Activated naive CD8-positive, alpha-beta T cell (primary cell): Measurements from ENCODE around the gene CNTROB.

Experiments used
- H3K27ac Mint-ChIP-seq: one replicate; pipeline ENCODE4 v1.8.0; 2021; ENCODE audit warnings: mixed read lengths
- H3K27me3 Mint-ChIP-seq: one replicate; pipeline ENCODE4 v1.8.0; 2021; ENCODE audit warnings: mixed read lengths
- H3K36me3 Mint-ChIP-seq: one replicate; pipeline ENCODE4 v1.8.0; 2021; ENCODE audit warnings: mixed read lengths
- H3K4me1 Mint-ChIP-seq: one replicate; pipeline ENCODE4 v1.8.0; 2021; ENCODE audit warnings: low read depth, mixed read lengths
- H3K4me3 Mint-ChIP-seq: one replicate; pipeline ENCODE4 v1.8.0; 2021; ENCODE audit warnings: mild to moderate bottlenecking, mixed read lengths
- H3K9me3 Mint-ChIP-seq: one replicate; pipeline ENCODE4 v1.8.0; 2021; ENCODE audit warnings: low read depth, mixed read lengths

The CNTROB gene, protein sequence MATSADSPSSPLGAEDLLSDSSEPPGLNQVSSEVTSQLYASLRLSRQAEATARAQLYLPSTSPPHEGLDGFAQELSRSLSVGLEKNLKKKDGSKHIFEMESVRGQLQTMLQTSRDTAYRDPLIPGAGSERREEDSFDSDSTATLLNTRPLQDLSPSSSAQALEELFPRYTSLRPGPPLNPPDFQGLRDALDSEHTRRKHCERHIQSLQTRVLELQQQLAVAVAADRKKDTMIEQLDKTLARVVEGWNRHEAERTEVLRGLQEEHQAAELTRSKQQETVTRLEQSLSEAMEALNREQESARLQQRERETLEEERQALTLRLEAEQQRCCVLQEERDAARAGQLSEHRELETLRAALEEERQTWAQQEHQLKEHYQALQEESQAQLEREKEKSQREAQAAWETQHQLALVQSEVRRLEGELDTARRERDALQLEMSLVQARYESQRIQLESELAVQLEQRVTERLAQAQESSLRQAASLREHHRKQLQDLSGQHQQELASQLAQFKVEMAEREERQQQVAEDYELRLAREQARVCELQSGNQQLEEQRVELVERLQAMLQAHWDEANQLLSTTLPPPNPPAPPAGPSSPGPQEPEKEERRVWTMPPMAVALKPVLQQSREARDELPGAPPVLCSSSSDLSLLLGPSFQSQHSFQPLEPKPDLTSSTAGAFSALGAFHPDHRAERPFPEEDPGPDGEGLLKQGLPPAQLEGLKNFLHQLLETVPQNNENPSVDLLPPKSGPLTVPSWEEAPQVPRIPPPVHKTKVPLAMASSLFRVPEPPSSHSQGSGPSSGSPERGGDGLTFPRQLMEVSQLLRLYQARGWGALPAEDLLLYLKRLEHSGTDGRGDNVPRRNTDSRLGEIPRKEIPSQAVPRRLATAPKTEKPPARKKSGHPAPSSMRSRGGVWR

DNA sequence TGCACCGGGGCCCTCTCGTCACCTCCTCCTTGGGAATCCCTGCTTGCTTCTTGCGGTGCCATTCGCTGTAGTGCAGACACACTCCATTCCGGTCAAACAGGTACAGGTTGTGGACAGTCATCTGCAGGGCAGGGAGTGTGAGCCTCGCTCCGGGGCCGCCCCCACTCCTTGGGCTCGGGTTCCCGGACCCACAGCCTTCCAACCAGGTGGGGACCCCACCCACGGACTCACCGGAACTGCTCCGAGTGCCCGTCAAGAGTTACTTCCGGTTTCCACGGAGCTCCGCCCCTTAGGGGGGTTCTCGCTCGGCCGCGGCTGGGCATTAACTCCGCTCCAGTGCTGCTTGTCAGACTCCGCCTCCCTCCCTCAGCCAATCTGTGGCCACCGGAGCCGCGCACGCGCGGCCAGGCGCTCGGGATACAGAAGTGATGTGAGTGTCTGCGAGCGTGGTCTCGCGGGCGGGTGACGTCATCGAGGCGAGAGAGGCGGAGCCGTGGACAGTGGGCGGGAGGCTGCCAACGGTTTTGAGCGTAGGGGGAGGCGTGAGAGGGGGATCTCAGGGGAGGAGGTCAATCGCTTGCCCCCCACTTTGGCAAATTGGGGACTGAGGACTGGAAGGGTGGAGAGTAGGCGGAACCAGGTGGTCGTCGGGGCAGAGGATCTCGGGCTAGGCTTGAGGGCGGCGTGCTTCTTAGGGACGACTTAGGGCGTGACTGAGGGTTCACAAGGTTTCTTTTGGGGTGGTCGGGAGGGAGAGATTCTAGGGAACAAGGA, at the start of gene CNTROB, which contains the start of gene TRAPPC1:
TSS of gene CNTROB (plus strand) at position 498 of the 774 bp plus-strand sequence. CDS start 874 bp downstream, outside the sequence.
TSS of gene TRAPPC1 (minus strand) at position 238 of the 774 bp plus-strand sequence. CDS start at position 121, 117 bp downstream.
- Mint-ChIP-seq H3K4me1 (peaks cover 36% of the 10 kb centered on the region), H3K27ac (peak within 1 kb of the TSS; percentile 97), H3K27me3 (no peaks in the 10 kb centered on the region), H3K4me3 (peak within 1 kb of the TSS; percentile 98), H3K9me3 (no peaks in the 10 kb centered on the region), H3K36me3 (peaks cover 4% of the 10 kb centered on the region)

DNA sequence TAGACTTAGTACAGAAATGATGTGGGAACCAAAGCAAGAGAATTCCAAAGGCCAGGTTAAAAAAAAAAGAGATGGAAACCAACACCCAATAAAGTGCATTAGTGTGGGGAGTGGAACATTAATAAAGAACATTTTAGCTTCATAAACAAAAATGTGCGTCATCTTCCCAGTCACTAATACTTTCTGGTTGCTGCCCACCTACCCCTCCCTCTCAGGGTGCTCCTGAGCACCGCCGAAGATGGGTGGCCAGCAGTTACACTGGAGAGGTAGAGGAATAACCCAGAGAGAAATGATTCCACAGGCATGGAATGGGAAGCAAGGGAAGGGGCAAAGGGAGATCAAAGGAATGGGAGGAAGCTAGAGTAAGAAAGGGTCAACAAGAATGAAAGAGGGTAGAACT, 49.4 kb upstream of the CNTROB start:
- H3K27me3 Mint-ChIP-seq, result no peaks in the 10 kb centered on the region
- no peak overlapping the region for H3K4me3 Mint-ChIP-seq
- no peak overlapping the region for H3K27ac Mint-ChIP-seq
- H3K4me1 Mint-ChIP-seq, result peaks cover 8% of the 10 kb centered on the region
- no peaks in the 10 kb centered on the region for H3K9me3 Mint-ChIP-seq
- no peaks in the 10 kb centered on the region for H3K36me3 Mint-ChIP-seq

GRCh38 chr17:7883781-7884386, 48.1 kb upstream of the CNTROB start:
- Mint-ChIP-seq H3K4me1 (peaks cover 7% of the 10 kb centered on the region), H3K9me3 (no peaks in the 10 kb centered on the region), H3K27me3 (no peaks in the 10 kb centered on the region), H3K27ac (peak overlapping the region; percentile 85), H3K4me3 (peak overlapping the region; percentile 82), H3K36me3 (no peaks in the 10 kb centered on the region)

DNA sequence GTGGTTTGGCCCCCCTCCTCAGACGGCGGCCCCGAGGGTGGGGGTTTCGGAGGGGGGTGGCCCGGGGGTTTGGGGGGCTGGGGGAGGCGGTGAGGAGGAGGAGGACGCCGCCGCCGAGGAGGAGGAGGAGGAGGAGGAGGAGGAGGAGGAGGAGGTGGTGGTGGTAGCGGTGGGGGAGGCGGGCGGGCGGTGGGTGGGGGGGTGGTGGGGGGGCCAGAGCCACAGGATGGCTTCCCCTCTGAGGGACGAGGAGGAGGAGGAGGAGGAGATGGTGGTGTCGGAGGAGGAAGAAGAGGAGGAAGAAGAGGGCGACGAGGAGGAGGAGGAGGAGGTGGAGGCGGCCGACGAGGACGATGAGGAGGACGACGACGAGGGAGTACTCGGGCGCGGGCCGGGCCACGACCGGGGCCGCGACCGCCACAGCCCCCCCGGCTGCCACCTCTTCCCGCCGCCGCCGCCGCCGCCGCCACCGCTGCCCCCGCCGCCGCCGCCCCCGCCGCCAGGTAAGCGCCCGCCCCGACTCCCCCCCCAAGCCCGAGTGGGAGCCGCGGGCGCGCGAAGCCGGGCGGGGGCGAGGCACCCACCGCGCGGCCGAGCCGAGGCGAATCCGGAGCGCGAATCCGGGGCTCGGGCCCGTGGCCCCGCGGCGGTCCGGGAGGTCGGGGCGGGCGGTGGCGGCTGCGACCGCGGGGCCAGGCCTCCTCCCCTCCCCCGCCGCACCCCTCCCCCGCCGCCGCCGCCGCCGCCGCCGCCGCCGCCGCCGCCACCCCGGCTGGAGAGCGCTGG, 47.2 kb upstream of the CNTROB start:
- Mint-ChIP-seq H3K4me1 (peaks cover 7% of the 10 kb centered on the region), H3K27me3 (no peaks in the 10 kb centered on the region), H3K36me3 (no peaks in the 10 kb centered on the region), H3K4me3 (peak overlapping the region; percentile 65), H3K9me3 (no peaks in the 10 kb centered on the region), H3K27ac (peak overlapping the region; percentile 36)

GRCh38 chr17:7885367-7886226, 46.4 kb upstream of the CNTROB start:
- Mint-ChIP-seq H3K36me3 (no peaks in the 10 kb centered on the region), H3K27me3 (no peaks in the 10 kb centered on the region), H3K4me3 (no peak overlapping the region), H3K27ac (no peak overlapping the region), H3K4me1 (peaks cover 7% of the 10 kb centered on the region), H3K9me3 (no peaks in the 10 kb centered on the region)

GRCh38 chr17:7886227-7887037, 45.6 kb upstream of the CNTROB start:
- no peaks in the 10 kb centered on the region for H3K36me3 Mint-ChIP-seq

DNA sequence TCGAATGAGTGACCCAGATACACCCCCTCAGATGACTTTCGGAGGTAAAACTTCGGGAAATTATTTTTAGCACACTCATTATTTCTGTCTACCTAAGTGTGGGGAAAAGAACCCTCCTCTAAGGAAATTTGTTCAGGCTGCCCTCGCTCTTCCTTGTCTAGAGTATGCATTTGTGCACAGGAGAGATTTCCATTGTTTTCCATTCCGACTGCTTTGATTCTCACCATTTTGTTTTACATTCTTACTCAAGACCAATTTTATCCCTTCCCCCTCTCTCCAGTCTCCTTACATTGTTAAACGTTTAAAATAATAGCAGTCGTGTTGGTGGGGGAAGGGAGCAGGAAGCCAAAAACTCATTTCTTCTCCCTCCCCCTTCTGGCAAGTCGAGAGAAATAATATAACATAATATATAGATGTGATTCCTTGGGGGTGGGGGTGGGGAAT, 44.9 kb upstream of the CNTROB start:
- no peak overlapping the region for H3K27ac Mint-ChIP-seq
- H3K4me1 Mint-ChIP-seq, result peaks cover 12% of the 10 kb centered on the region
- no peak overlapping the region for H3K4me3 Mint-ChIP-seq
- peaks cover 1% of the 10 kb centered on the region for H3K36me3 Mint-ChIP-seq
- H3K9me3 Mint-ChIP-seq, result no peaks in the 10 kb centered on the region
- no peaks in the 10 kb centered on the region for H3K27me3 Mint-ChIP-seq

More at GRCh38 chr17:7886227-7887037, 45.6 kb upstream of the CNTROB start:
- peaks cover 9% of the 10 kb centered on the region for H3K4me1 Mint-ChIP-seq
- no peak overlapping the region for H3K27ac Mint-ChIP-seq
- H3K27me3 Mint-ChIP-seq, result no peaks in the 10 kb centered on the region
- H3K4me3 Mint-ChIP-seq, result no peak overlapping the region
- no peaks in the 10 kb centered on the region for H3K9me3 Mint-ChIP-seq

DNA sequence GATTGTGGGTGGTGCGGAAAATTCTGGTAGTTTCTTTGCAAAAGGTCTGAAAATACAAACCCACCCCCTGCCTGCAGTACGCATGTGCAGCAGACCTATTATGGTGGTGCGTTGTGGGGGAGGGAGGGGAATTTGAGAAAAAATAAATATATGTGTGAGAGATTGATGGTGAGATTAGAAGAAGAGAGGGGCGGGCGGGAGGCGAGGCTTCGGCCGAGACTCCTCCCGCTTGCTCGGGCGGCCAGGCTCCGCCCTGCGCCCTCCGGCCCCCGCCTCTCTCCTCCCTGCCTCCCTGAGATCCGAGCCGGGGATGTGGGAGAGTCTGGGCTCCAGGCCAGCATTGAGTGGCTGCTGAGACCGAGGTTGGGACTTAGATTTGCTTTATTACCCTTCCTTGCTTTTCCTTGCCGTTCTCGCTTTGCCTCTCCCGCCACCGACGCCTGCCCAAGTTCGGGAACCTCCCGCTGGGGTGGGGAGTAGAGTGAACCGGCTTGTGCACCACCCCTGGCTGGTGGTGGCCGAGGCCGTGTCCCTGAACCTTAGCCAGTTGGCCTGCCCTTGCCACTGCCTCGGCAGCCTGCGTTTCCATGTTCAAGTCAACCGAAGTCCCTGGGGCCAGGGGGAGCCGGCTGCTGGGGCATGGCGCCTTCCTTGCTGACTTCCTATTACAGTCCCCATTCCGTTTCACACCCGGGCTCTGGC, 44.4 kb upstream of the CNTROB start:
- no peak overlapping the region for H3K27ac Mint-ChIP-seq
- H3K27me3 Mint-ChIP-seq, result no peaks in the 10 kb centered on the region
- H3K9me3 Mint-ChIP-seq, result no peaks in the 10 kb centered on the region
- H3K4me1 Mint-ChIP-seq, result peaks cover 13% of the 10 kb centered on the region
- H3K4me3 Mint-ChIP-seq, result no peak overlapping the region
- peaks cover 2% of the 10 kb centered on the region for H3K36me3 Mint-ChIP-seq

DNA sequence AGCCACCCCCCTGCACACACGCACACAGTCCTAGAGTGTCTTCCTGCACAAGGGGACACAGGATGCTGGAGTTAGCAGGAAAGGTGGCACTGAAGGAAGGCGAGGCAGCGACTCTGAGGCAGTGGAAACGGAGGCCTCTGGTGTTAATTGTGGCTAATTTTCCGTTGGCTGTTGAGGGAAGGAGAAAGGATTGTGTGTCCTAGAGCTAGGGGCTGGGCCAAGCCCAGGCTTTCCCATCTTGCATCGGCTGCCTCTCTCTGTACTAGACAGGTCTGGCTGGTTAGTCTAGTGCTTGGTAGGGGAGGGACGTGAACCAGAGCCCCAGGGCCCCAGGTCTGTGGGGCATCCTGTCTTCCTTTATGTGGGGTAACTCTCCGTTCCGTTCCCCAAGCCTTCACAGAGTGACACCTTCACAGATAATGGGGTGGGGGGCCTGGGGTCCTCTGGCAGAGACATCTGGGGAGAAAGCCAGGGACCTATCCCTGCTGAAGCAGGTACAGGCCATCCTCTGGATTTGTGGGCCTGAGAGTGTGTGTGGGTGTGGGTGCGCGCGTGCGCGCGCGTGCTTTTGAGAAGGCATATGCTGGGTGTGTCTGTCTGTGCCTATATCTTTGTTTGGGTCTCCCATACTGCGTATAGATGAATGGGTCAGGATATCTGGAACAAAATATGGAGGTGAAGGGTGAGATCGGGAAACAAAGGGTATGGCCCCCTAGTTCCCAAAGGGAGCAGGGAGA, 43.7 kb upstream of the CNTROB start, which contains the start of gene CHD3:
TSS of gene CHD3 (plus strand) at position 606 of the 737 bp plus-strand sequence. CDS start 212 bp downstream, outside the sequence.
- no peaks in the 10 kb centered on the region for H3K9me3 Mint-ChIP-seq
- H3K4me3 Mint-ChIP-seq, result no peak within 1 kb of the TSS
- no peaks in the 10 kb centered on the region for H3K27me3 Mint-ChIP-seq
- H3K27ac Mint-ChIP-seq, result no peak within 1 kb of the TSS
- H3K4me1 Mint-ChIP-seq, result peaks cover 13% of the 10 kb centered on the region
- peaks cover 2% of the 10 kb centered on the region for H3K36me3 Mint-ChIP-seq

GRCh38 chr17:7889166-7889955, 42.6 kb upstream of the CNTROB start:
- Mint-ChIP-seq H3K4me1 (peaks cover 10% of the 10 kb centered on the region), H3K27ac (no peak overlapping the region), H3K4me3 (no peak overlapping the region), H3K27me3 (no peaks in the 10 kb centered on the region), H3K36me3 (peaks cover 2% of the 10 kb centered on the region), H3K9me3 (no peaks in the 10 kb centered on the region)
